ENCODE measurements around the gene PANX1. TPM values are rescaled to one million over a fixed set of nuclear protein-coding genes. Genes with fewer than 3 reads are reported as not detected.

PANX1 gene
- total and polyA plus RNA-seq, 10 of the 15 experiments (the other 5 are each of a cell fraction or from before 2014, with no cell fraction given) = 3.3 to 18.7 (median 14.4) TPM

DNA sequence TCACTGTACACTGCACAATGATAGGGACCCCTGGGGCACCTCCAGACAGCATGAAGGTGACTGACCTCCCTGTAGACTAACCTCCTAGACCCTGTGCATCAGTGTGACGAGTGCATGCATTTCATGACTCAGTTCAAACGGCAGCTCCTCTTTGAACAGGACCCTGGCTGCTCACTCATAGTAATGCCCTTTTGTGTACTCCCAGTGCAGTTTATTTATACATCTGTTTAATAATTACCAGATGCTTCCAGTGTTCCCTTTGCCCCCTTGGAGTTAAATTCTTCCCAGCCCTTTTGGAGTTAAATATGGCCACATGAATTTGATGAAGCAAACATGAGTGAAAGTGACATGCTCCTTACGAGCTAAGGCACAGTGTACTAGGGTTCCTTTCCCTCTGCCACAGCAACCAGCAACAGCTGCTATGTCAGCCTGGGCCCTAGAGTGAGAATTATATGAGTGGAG lies 72.4 kb downstream of the PANX1 start:
- H3K79me2 ChIP-seq (ENCODE audit: control insufficient read depth, insufficient read depth, low read length) = no peaks in the 10 kb centered on the region
- in situ Hi-C loops (cut with MboI) = no loop called here
- H3K4me2 ChIP-seq (ENCODE audit: control insufficient read depth, insufficient read depth) = no peak overlapping the region
- CTCF ChIA-PET = interaction anchor here (0.9 kb wide), 1 partner anchor 17 kb away, joined by 3 read pairs; no protein-coding TSS in a partner anchor
- ATAC-seq (no peak), DNase-seq (ENCODE audit: low read depth, low spot score) (no peak), FAIRE-seq (no peak)
- H4K20me1 ChIP-seq (ENCODE audit: control insufficient read depth, insufficient read depth) = no peaks in the 10 kb centered on the region
- POLR2A ChIA-PET = no interaction called here
- 8% methylated on average over 3 of the region's 3 CpGs for whole genome bisulfite sequencing (ENCODE audit: insufficient coverage, insufficient replicate concordance, low lambda C conversion rate, missing lambda C conversion rate)
- RAD21 ChIA-PET (ENCODE audit: unreplicated experiment) = interaction anchor here (0.9 kb wide), 1 partner anchor 17 kb away, joined by 3 read pairs; no protein-coding TSS in a partner anchor
- H3K9me3 ChIP-seq (replicated peaks; ENCODE audit: control insufficient read depth, insufficient read depth, low read length) = no peaks in the 10 kb centered on the region
- no peak overlapping the region for H3K4me3 ChIP-seq
- SMC1A ChIA-PET (ENCODE audit: uncharacterized antibody, unreplicated experiment) = no interaction called here
- intact Hi-C loops (cut with micrococcal nuclease; ENCODE audit: unreplicated experiment) = no loop called here
- no peak for TF ChIP-seq CBX3 (IDR thresholded peaks at IDR 0.05; ENCODE audit: borderline replicate concordance, low read depth)
- no peak overlapping the region for H3K27ac ChIP-seq (ENCODE audit: control insufficient read depth, insufficient read depth)
- H2AFZ ChIP-seq (ENCODE audit: control insufficient read depth, low read depth, low read length) = no peak overlapping the region
- no peaks in the 10 kb centered on the region for H3K4me1 ChIP-seq (ENCODE audit: control insufficient read depth, insufficient read depth, low read length)
- BruUV-seq (replicated peaks) = no TSS peak
- H3K9ac ChIP-seq (ENCODE audit: control insufficient read depth, insufficient read depth, low read length) = no peak overlapping the region
- no peaks in the 10 kb centered on the region for H3K36me3 ChIP-seq (ENCODE audit: control insufficient read depth in 2 of 2, insufficient read depth in 2 of 2, low read length in 1 of 2)
- no peaks in the 10 kb centered on the region for H3K27me3 ChIP-seq (replicated peaks in 1 of 2; ENCODE audit: control insufficient read depth in 2 of 2, insufficient read depth in 2 of 2, low read length in 1 of 2)

- ChIA-PET SMC1A (ENCODE audit: uncharacterized antibody, unreplicated experiment) (no interaction called here), RAD21 (ENCODE audit: unreplicated experiment) (no interaction called here), POLR2A (no interaction called here), CTCF (interaction anchor here (2.1 kb wide), 1 partner anchor 19 kb away, joined by 10 read pairs; no protein-coding TSS in a partner anchor)
- no peaks in the 10 kb centered on the region for H3K9me3 ChIP-seq (replicated peaks; ENCODE audit: control insufficient read depth, insufficient read depth, low read length)
- ATAC-seq = no peak
- intact Hi-C loops (cut with micrococcal nuclease; ENCODE audit: unreplicated experiment) = no loop called here
- H3K27ac ChIP-seq (ENCODE audit: control insufficient read depth, insufficient read depth) = no peak overlapping the region
- H2AFZ ChIP-seq (ENCODE audit: control insufficient read depth, low read depth, low read length) = no peak overlapping the region
- in situ Hi-C loops (cut with MboI) = no loop called here
- TF ChIP-seq KAT2A (conservative IDR thresholded peaks at IDR 0.05; ENCODE audit: control insufficient read depth, low read depth, low read length) = no peak
- TF ChIP-seq KDM1A (IDR thresholded peaks at IDR 0.05; ENCODE audit: borderline replicate concordance) = no peak
- no peak overlapping the region for H3K9ac ChIP-seq (ENCODE audit: control insufficient read depth, insufficient read depth, low read length)
- H3K4me3 ChIP-seq = no peak overlapping the region
- no peak overlapping the region for H3K4me2 ChIP-seq (ENCODE audit: control insufficient read depth, insufficient read depth)
- H4K20me1 ChIP-seq (ENCODE audit: control insufficient read depth, insufficient read depth) = no peaks in the 10 kb centered on the region
- FAIRE-seq = no peak
- no peaks in the 10 kb centered on the region for H3K36me3 ChIP-seq (ENCODE audit: control insufficient read depth in 2 of 2, insufficient read depth in 2 of 2, low read length in 1 of 2)
- H3K79me2 ChIP-seq (ENCODE audit: control insufficient read depth, insufficient read depth, low read length) = no peaks in the 10 kb centered on the region
- H3K4me1 ChIP-seq (ENCODE audit: control insufficient read depth, insufficient read depth, low read length) = no peaks in the 10 kb centered on the region
- no TSS peak for BruUV-seq (replicated peaks)
- DNase-seq (ENCODE audit: low read depth, low spot score) = no peak
- 46% methylated on average over 3 of the region's 3 CpGs for WGBS (ENCODE audit: insufficient coverage, insufficient replicate concordance, low lambda C conversion rate, missing lambda C conversion rate)
- H3K27me3 ChIP-seq (replicated peaks in 1 of 2; ENCODE audit: control insufficient read depth in 2 of 2, insufficient read depth in 2 of 2, low read length in 1 of 2) = no peaks in the 10 kb centered on the region
Measured at GRCh38 chr11:94203070-94203469, 74.4 kb downstream of the PANX1 start.
